H1 (cell line): ENCODE results near the gene DPH1. TPM values are rescaled to one million over a fixed set of nuclear protein-coding genes. Genes with fewer than 3 reads are reported as not detected.

Experiments
- CTCF ChIA-PET: fragments of 300-600 bp; sonication (Branson Sonifier 250); formaldehyde crosslinking; loops from one replicate; lab custom pipeline; 2021; ENCODE audit not compliant: partially characterized antibody; lab: Charles Lee
- POLR2A ChIA-PET: fragments of 300-600 bp; sonication (Branson Sonifier 250); formaldehyde crosslinking; loops from one replicate; lab custom pipeline; 2021; ENCODE audit warnings: inconsistent platforms; ENCODE audit not compliant: partially characterized antibody; lab: Charles Lee
- DNase-seq, 2 experiments: peaks; one replicate each; pipeline versions ENCODE4 v3.0.0 to v3.0.0-alpha.2; 2010 to 2022; ENCODE audit warnings: low spot score in 2 of 2, low read depth in 1 of 2, mixed read lengths in 1 of 2
- FAIRE-seq: peaks from 2 replicates; lab custom pipeline; 2011; peaks lifted over from hg19 to GRCh38; lab: Jason Lieb, UNC
- H2AFZ ChIP-seq: 2 replicates; pipeline ENCODE4 v1.8.1; 2012; ENCODE audit warnings: low read length, inconsistent platforms
- H2AK5ac ChIP-seq: 2 replicates; pipeline ENCODE4 v1.6.1; 2013; ENCODE audit warnings: low read depth, low read length
- H2BK120ac ChIP-seq: replicated peaks from 2 replicates; pipeline ENCODE3; 2013; ENCODE audit warnings: low read depth, low read length, inconsistent platforms
- H2BK12ac ChIP-seq: 2 replicates; pipeline ENCODE4 v1.6.1; 2013; ENCODE audit warnings: low read depth, low read length
- H2BK15ac ChIP-seq: 2 replicates; pipeline ENCODE4 v1.6.1; 2013; ENCODE audit warnings: low read length
- H2BK20ac ChIP-seq: 2 replicates; pipeline ENCODE4 v1.6.1; 2013; ENCODE audit warnings: low read length
- H2BK5ac ChIP-seq: 2 replicates; pipeline ENCODE4 v1.6.1; 2013; ENCODE audit warnings: low read depth, low read length
- H3K14ac ChIP-seq: 2 replicates; pipeline ENCODE4 v1.6.1; 2013; ENCODE audit warnings: inconsistent platforms; ENCODE audit not compliant: insufficient read length
- H3K18ac ChIP-seq: 2 replicates; pipeline ENCODE4 v1.6.1; 2013; ENCODE audit warnings: low read length; ENCODE audit errors: extremely low read depth
- H3K23ac ChIP-seq: 2 replicates; pipeline ENCODE4 v1.6.1; 2013; ENCODE audit warnings: inconsistent platforms; ENCODE audit not compliant: insufficient read length
- H3K23me2 ChIP-seq: 2 replicates; pipeline ENCODE4 v1.6.1; 2013; ENCODE audit warnings: low read depth, low read length
- H3K27ac ChIP-seq: 2 replicates; pipeline ENCODE4 v1.6.1; 2011; ENCODE audit warnings: low read depth, low read length, inconsistent platforms
- H3K27me3 ChIP-seq, 4 experiments: replicated peaks in 1 of 4; 1 replicate in 1 of 4; 2 replicates in 3 of 4; pipeline versions ENCODE4 v1.6.1 to v1.8.1; 2011 to 2013; ENCODE audit warnings: low read length in 3 of 4, mild to moderate bottlenecking in 3 of 4, inconsistent platforms in 2 of 4, mixed read lengths in 2 of 4, moderate library complexity in 1 of 4; ENCODE audit not compliant: control insufficient read depth in 3 of 4, insufficient read depth in 3 of 4; ENCODE audit errors: extremely low read depth in 1 of 4
- H3K36me3 ChIP-seq, 4 experiments: 2 replicates each; pipeline versions ENCODE4 v1.6.1 to v1.8.1; 2011 to 2013; ENCODE audit warnings: mild to moderate bottlenecking in 4 of 4, low read length in 3 of 4, moderate library complexity in 2 of 4, control low read depth in 1 of 4, inconsistent platforms in 1 of 4; ENCODE audit not compliant: insufficient read depth in 4 of 4, control insufficient read depth in 2 of 4
- H3K4ac ChIP-seq: replicated peaks from 2 replicates; pipeline ENCODE3; 2013; ENCODE audit warnings: low read length, low read depth, mixed read lengths, inconsistent platforms; ENCODE audit not compliant: insufficient read length
- H3K4me1 ChIP-seq, 4 experiments: replicated peaks in 1 of 4; 1 replicate in 1 of 4; 2 replicates in 3 of 4; pipeline versions ENCODE4 v1.6.1 to v1.8.1; 2011 to 2013; ENCODE audit warnings: low read length in 3 of 4, inconsistent platforms in 2 of 4, mixed read lengths in 1 of 4; ENCODE audit not compliant: insufficient read depth in 4 of 4, control insufficient read depth in 3 of 4
- H3K4me2 ChIP-seq, 2 experiments: 2 replicates each; pipeline versions ENCODE4 v1.6.1 to v1.8.1; 2011 to 2013; ENCODE audit warnings: low read depth in 2 of 2, low read length in 2 of 2, control low read depth in 1 of 2, inconsistent platforms in 1 of 2, mild to moderate bottlenecking in 1 of 2; ENCODE audit not compliant: insufficient read depth in 1 of 2
- H3K4me3 ChIP-seq, 4 experiments: fragments of 200-600, 300-600 bp in 1 of 4; sonication (generic), shearing (Covaris generic), sonication (Bioruptor Twin) in 1 of 4; 2 replicates each; pipeline versions ENCODE4 v1.5.1 to v1.8.1; 2011 to 2016; ENCODE audit warnings: low read length in 4 of 4, low read depth in 3 of 4, control low read depth in 2 of 4, inconsistent platforms in 2 of 4, mild to moderate bottlenecking in 2 of 4, mixed read lengths in 1 of 4, moderate library complexity in 1 of 4; ENCODE audit not compliant: insufficient read depth in 2 of 4; ENCODE audit errors: extremely low read depth in 1 of 4
- H3K56ac ChIP-seq: replicated peaks from 2 replicates; pipeline ENCODE3; 2013; ENCODE audit warnings: low read depth, mild to moderate bottlenecking, mixed read lengths, low read length, inconsistent platforms; ENCODE audit not compliant: insufficient read length
- H3K79me1 ChIP-seq: 2 replicates; pipeline ENCODE4 v1.6.1; 2013; ENCODE audit warnings: low read depth, low read length, control low read depth
- H3K79me2 ChIP-seq, 2 experiments: 2 replicates each; pipeline versions ENCODE4 v1.6.1 to v1.8.1; 2012 to 2013; ENCODE audit warnings: low read length in 2 of 2, mild to moderate bottlenecking in 2 of 2, inconsistent platforms in 1 of 2; ENCODE audit not compliant: insufficient read depth in 2 of 2, control insufficient read depth in 1 of 2
- H3K9ac ChIP-seq, 4 experiments: replicated peaks in 1 of 4; 1 replicate in 1 of 4; 2 replicates in 3 of 4; pipeline versions ENCODE4 v1.6.1 to v1.8.1; 2011 to 2013; ENCODE audit warnings: low read depth in 3 of 4, low read length in 3 of 4, control low read depth in 2 of 4, mild to moderate bottlenecking in 2 of 4, moderate library complexity in 2 of 4, inconsistent platforms in 1 of 4; ENCODE audit errors: extremely low read depth in 1 of 4
- H3K9me3 ChIP-seq, 2 experiments: 2 replicates each; pipeline versions ENCODE4 v1.6.1 to v1.8.1; 2012 to 2013; ENCODE audit warnings: mild to moderate bottlenecking in 2 of 2, moderate library complexity in 2 of 2, control low read depth in 1 of 2, inconsistent platforms in 1 of 2, low read depth in 1 of 2, low read length in 1 of 2, mixed read lengths in 1 of 2; ENCODE audit not compliant: insufficient read depth in 2 of 2
- H4K20me1 ChIP-seq, 2 experiments: replicated peaks in 1 of 2; 2 replicates each; pipeline versions ENCODE3 to v1.8.1; 2011 to 2013; ENCODE audit warnings: inconsistent platforms in 2 of 2, low read length in 2 of 2, mild to moderate bottlenecking in 1 of 2; ENCODE audit not compliant: insufficient read depth in 2 of 2, control insufficient read depth in 1 of 2
- H4K5ac ChIP-seq: 2 replicates; pipeline ENCODE4 v1.6.1; 2013; ENCODE audit warnings: low read length, low read depth, mixed read lengths, inconsistent platforms; ENCODE audit not compliant: insufficient read length
- H4K8ac ChIP-seq: 2 replicates; pipeline ENCODE4 v1.8.0; 2013; ENCODE audit warnings: mild to moderate bottlenecking, moderate library complexity, low read length, inconsistent platforms; ENCODE audit not compliant: insufficient read depth; ENCODE audit errors: extremely low read depth
- H4K91ac ChIP-seq: replicated peaks from 2 replicates; pipeline ENCODE3; 2013; ENCODE audit warnings: low read length, mixed read lengths, inconsistent platforms; ENCODE audit not compliant: insufficient read length
- EGR1 ChIP-seq: IDR thresholded peaks from 2 replicates; pipeline ENCODE4 v1.6.1; 2011; ENCODE audit warnings: low read depth, low read length, borderline replicate concordance
- EZH2 ChIP-seq: fragments of 200-600 bp; sonication (generic); IDR thresholded peaks from 2 replicates; pipeline ENCODE4 v1.7.1; 2012; ENCODE audit warnings: low read depth, mild to moderate bottlenecking, moderate library complexity, low read length, inconsistent platforms; ENCODE audit not compliant: severe bottlenecking
- GTF2F1 ChIP-seq: IDR thresholded peaks from 2 replicates; pipeline ENCODE4 v1.6.1; 2012; ENCODE audit warnings: low read depth, low read length, improper control_type of control experiment, borderline replicate concordance
- RBBP5 ChIP-seq: IDR thresholded peaks from 2 replicates; pipeline ENCODE4 v1.7.1; 2012; ENCODE audit warnings: low read depth, mild to moderate bottlenecking, inconsistent platforms, low read length, moderate library complexity, borderline replicate concordance
- WGBS, 2 experiments: shearing (Covaris generic) in 1 of 2; methylation state at CpG; one replicate each; pipeline versions ENCODE4 v1.1.6 to v1.1.7; 2013 to 2015; ENCODE audit warnings: low lambda C conversion rate in 2 of 2, mixed read lengths in 2 of 2, inconsistent platforms in 1 of 2, low coverage in 1 of 2, missing lambda C conversion rate in 1 of 2; ENCODE audit not compliant: insufficient replicate concordance in 2 of 2, insufficient coverage in 1 of 2, insufficient read length in 1 of 2; ENCODE audit errors: extremely low coverage in 1 of 2, missing lambda C conversion rate in 1 of 2; 5-methylcytosine and 5-hydroxymethylcytosine counted together
- polyA plus RNA-seq, 7 experiments: library from polyadenylated mRNA; depleted of rRNA in 3 of 7; stranded (reverse) in 5 of 7; unstranded in 2 of 7; fragments of >200 nt in 5 of 7; fragments of 200-250 nt in 2 of 7; gene quantifications; 1 replicate in 5 of 7; 2 replicates in 1 of 7; 4 replicates in 1 of 7; pipeline versions ENCODE4 v1.2.1 to v1.2.3, GENCODE V29; 2011 to 2013; ENCODE audit warnings: missing spikeins in 2 of 7, mixed read lengths in 2 of 7
- total RNA-seq: library from RNA; stranded (reverse); fragmentation: NEBNext Ultra II Directional; extraction: Animal tissue kit (Norgen Biotek cat#: 25700); gene quantifications from 2 replicates; pipeline ENCODE4 v1.2.1, GENCODE V29; 2021
- TF ChIP-seq, protein P1 (sequence below): IDR thresholded peaks from 2 replicates; pipeline ENCODE4 v1.6.1; 2012; ENCODE audit warnings: inconsistent platforms
- TF ChIP-seq, protein P2 (sequence below): IDR thresholded peaks from 2 replicates; pipeline ENCODE4 v1.6.1; 2011; ENCODE audit warnings: low read length, improper control_type of control experiment

DPH1 gene
- total and polyA plus RNA-seq, 2 of the 8 experiments (the other 6 are each of a cell fraction or from before 2014, with no cell fraction given): 24.9 to 30.0 TPM

DNA sequence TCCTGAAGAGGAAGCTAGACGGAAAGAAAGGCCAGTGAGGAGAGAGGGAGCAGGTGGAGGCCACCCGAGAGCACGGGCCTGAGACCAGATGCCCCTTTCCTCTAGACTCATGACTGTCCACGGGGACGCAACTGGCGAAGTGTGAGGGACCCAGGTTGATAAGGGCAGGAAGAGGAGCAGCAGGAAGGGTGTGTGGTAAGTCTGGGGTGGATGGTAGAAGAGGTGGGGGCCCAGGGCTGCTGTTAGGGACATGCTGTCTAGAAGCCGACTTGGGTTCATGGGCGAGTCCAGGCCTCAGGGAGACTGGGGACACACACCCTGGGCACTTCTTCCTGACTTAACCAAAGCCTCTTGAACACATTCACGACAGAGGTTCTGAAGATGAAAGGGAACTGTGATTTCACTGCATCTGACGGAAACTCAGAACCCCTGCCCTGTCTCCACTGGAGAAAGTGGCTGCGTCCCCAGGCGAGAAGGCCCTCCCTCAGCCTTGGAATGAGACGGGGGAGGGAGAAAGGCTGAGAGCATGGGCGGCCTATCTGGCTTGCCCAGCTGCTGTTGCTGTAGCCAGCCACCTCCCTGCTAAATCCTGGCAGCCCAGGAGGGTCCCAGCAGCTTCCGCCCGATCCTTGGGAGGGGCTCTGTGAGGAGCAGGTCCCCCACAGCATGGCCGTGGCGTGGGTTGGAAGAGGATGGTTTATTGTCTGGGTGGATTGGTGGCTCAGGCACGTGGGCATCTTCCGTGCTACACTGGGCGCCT, 30.9 kb downstream of the DPH1 start:
- Histone ChIP-seq H2AFZ (no peak overlapping the region), H3K4me2 (no peak overlapping the region), H3K79me2 (no peaks in the 10 kb centered on the region), H2BK120ac (no peak overlapping the region), H3K23ac (no peak overlapping the region), H3K36me3 (peaks cover 0 to 14% (median 0%) of the 10 kb centered on the region in 4 experiments; a peak in 1 of 8 replicates), H4K8ac (no peak overlapping the region; the same call in 1 of the 2 replicates), H3K23me2 (peaks cover 2% of the 10 kb centered on the region; the same call in 1 of the 2 replicates), H3K4me1 (peaks cover 0 to 29% (median 14%) of the 10 kb centered on the region in 4 experiments; a peak in 6 of 7 replicates), H3K4ac (no peak overlapping the region), H3K56ac (no peak overlapping the region), H3K18ac (no peak overlapping the region), H4K91ac (no peak overlapping the region), H3K14ac (no peak overlapping the region), H2BK20ac (no peak overlapping the region), H3K79me1 (no peaks in the 10 kb centered on the region), H3K4me3 (no peak overlapping the region), H3K9me3 (peaks cover 0 to 7% of the 10 kb centered on the region in 2 experiments; a peak in 1 of 4 replicates), H3K27ac (no peak overlapping the region), H3K9ac (no peak overlapping the region), H3K27me3 (peaks cover 31 to 54% (median 48%) of the 10 kb centered on the region in 4 experiments), H2BK12ac (no peak overlapping the region), H2BK5ac (no peak overlapping the region), H4K20me1 (peaks cover 14 to 17% of the 10 kb centered on the region in 2 experiments), H4K5ac (no peak overlapping the region), H2BK15ac (no peak overlapping the region), H2AK5ac (no peak overlapping the region)
- ChIA-PET POLR2A (interaction anchor here (0.6 to 1.1 kb wide), 2 partner anchors 11 to 267 kb away, joined by 3 to 4 read pairs; no protein-coding TSS in a partner anchor), CTCF (interaction anchor here (0.5 to 9.3 kb wide), 10 partner anchors 11 to 204 kb away, joined by 3 to 122 read pairs (median 3); no protein-coding TSS in a partner anchor)
- WGBS, 2 experiments: 85% methylated on average over 17 of the region's 21 CpGs; no CpG with 5 or more reads in 1 of the 2 experiments
- no peak for DNase-seq
- FAIRE-seq: no peak
- TF ChIP-seq, protein P1, sequence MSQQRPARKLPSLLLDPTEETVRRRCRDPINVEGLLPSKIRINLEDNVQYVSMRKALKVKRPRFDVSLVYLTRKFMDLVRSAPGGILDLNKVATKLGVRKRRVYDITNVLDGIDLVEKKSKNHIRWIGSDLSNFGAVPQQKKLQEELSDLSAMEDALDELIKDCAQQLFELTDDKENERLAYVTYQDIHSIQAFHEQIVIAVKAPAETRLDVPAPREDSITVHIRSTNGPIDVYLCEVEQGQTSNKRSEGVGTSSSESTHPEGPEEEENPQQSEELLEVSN: no peak
- TF ChIP-seq GTF2F1: no peak
- TF ChIP-seq, protein P2, sequence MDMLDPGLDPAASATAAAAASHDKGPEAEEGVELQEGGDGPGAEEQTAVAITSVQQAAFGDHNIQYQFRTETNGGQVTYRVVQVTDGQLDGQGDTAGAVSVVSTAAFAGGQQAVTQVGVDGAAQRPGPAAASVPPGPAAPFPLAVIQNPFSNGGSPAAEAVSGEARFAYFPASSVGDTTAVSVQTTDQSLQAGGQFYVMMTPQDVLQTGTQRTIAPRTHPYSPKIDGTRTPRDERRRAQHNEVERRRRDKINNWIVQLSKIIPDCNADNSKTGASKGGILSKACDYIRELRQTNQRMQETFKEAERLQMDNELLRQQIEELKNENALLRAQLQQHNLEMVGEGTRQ: no peak
- TF ChIP-seq EZH2: peak; percentile 14
- no peak for TF ChIP-seq RBBP5
- no peak for TF ChIP-seq EGR1
